ENCODE data around the gene AK5.

Gene AK5

DNA sequence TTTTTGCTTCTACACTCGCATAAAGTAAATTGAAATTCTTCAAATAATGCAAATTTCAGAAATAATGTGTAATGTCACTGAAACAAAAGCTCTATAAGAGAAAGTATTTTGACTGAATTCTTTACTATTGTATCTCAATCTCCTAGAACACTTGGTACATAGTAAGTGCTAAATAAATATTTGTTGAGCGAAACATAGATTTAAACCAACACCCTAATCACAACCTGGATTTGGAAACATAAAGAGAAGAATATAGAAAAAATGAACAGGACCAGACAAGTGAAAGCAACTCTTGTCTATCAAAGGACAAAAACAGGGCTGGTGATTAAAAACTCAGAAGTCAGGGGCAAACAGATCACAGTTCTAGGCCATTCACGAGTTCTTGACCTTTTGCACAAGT is 74.3 kb downstream of the AK5 start:
- no peak for DNase-seq

DNA sequence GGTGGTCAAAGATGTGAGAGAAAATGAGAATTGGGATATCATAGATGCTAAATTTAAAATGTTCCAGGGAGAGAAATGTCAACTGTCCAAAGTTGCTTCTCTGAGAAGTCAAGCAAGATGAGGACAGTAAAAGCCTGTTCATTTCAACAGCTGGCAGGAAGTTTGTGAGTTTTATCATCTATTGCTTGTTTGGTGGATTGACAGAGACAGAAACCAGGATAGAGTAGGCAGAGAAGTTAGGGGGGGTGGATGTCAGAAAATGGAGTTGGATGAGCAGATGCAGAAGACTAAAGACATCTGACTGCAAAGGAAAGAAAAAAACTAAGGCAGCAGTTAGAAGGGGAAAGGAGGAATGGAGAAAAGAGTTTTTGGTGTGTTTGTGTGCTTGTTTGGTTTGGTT is 78.4 kb downstream of the AK5 start:
- DNase-seq, result no peak

GRCh38 chr1:77361621-77362020 is 79.8 kb downstream of the AK5 start:
- DNase-seq, result no peak

DNA sequence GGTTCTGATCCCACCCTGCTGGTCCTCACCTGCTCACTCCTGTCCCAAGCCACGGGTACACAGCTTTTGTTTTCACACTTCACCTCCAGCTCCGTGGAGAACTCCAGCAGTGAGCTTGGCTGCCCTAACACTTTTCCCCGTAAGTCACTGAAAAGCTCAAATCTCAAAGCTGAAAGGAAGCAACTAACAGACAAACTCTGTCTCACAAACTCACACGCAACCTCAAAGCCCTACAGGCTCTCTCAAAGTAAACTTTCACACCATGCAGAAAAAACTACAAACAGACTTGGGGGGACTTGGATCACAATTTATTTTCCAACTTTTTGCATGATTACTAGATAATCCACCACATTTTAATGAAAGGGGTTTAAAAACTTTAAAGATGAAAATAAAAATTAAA is 88.3 kb downstream of the AK5 start:
- DNase-seq, result no peak

DNA sequence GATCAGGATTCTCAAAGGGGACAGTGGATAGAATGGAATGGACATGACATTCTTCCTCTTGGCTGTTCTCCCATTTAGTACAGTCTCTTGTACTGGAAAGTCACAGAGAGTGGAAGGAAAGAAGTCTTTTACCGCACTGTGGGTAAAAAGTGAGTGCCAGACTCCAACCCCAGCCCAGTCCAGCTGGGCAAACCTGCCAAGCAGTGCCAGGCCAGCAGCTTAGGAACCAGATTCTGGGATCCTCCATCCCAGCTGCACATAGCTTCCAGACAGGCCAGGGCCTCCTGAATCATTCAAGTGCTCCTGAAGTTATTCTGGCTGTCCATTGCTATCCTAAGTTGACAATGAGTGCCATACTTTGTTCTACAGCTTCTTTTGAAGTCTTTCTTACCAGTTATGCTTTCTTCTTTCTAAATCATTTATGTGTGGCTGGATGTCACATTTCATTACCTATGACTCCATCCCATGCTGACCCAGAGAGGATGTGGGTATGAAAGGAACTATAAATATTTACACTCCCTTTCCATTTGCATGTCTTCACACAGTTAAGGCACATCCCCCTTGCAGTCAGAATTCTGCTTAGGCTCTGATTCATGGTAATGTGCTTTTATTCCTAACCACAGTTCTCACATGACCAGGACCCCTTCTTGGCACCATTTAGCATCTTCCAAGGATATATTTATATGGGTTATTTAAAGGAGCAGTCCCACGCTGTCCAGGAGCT is 88.9 kb downstream of the AK5 start:
- DNase-seq, result no peak

- DNase-seq, result no peak
These were observed 89.6 kb downstream of the AK5 start for GRCh38 chr1:77371396-77371795.

DNA sequence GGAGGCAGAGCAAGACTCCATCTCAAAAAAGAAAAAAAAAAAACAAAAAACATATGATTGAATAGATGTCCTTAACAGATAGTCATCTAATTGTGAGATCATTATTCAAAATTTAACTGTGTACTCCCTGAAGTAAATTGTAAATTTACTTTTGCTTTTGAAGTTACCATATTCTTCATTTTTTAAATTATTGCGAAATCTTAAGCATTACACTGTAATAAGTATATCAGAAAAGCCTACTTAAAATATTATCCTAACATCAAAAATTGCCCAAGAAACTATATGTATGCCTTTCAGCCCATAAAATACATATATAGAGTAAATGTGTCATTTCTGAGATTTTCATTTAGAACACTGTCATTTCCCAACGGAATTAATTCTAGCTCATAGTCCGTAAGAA is 91.9 kb downstream of the AK5 start:
- DNase-seq, result no peak

DNA sequence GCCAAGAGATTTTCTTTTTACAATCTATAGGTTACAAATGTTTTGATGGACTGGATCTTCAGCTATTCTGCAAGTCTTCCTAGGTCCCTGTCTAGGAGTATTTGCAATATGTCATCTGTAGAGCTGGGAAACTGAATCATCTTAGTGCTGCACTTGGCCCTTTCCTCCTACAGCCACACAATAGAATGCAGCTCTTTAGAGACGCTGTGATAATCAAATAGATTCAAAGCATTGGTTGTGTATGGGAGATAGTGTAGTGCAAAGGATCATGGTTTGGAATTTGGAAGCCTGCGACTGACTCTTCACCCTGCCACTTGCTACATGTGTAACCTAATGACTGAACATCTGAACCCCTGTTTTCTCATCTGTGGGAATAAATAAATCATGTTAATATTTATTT is 93.7 kb downstream of the AK5 start:
- DNase-seq, result no peak

DNA sequence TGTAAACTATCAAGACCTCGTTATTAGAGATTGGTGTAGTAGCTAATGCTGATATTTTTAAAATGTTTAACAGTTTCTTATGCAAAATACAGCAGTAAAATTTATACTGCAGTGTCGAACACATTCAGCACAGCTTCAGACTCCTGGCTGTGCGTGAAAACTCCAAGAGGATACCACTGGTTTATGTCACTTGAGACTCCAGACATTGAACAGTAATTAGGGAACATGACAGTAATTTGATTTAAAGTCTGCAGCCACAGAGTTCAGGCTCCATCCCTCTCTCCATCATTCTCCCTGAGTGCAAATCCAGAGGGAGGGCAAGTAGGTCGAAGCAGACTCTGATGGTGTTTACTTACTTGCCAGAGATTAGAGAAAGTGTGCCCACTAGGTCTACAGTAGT is 94.2 kb downstream of the AK5 start:
- DNase-seq, result no peak

GRCh38 chr1:77378723-77379535 is 97.1 kb downstream of the AK5 start:
- no peak for DNase-seq

DNA sequence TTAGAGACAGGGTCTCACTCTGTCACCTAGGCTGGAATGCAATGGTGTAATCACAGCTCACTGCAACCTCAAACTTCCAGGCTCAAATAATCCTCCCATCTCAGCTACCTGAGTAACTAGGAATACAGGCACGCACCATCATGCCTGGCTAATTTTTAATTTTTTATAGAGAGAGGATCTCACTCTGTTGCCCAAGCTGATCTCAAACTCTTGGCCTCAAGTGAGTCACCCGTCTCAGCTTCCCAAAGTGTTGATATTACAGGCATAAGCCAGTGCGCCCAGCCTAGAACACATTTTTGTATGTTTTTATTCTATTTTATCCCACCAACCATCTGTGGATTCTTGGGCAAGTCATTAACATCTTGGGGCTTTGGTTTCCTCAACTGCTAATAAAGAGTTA is 100.5 kb downstream of the AK5 start:
- no peak for DNase-seq

- DNase-seq, result no peak
These were observed 101.4 kb downstream of the AK5 start for GRCh38 chr1:77383236-77383635.

DNA sequence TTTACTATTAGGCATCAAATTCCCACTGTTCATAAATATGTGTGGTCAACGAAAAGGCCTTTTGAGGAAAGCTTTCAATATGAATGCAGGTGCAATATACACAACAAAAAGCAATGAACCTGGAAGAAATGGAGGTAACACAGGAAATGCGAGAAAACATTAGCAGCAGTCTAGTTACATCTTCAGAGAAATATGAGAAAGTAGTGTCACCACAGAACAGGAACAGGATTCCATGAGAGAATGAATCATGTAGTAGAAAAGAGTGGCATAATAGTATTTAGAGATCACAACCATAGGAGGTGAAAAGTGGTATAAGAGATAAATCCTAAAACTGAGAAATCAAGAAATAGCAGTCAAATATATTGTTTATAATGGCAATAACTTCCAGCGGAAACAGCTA is 103.7 kb downstream of the AK5 start:
- no peak for DNase-seq

DNA sequence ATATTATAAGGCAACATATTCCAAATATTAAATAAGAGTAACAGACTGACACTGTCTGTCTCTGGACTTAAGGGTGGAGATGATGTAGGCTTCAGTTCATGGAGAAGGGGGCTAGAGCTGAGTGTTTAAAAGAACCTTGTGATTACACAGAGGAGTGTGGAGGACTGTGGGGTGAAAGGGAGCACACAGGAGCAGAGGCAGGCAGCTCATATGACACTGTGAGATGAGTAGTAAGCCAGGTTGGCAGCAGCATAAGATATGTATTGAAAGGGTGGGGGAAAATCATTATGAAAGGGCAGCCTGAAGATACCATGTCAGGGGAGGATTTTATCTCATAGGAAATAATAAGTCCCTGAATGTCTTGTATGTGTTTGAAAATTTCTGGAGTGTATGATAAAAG is 104.5 kb downstream of the AK5 start:
- no peak for DNase-seq

GRCh38 chr1:77387553-77387952 is 105.7 kb downstream of the AK5 start:
- DNase-seq, result no peak

DNA sequence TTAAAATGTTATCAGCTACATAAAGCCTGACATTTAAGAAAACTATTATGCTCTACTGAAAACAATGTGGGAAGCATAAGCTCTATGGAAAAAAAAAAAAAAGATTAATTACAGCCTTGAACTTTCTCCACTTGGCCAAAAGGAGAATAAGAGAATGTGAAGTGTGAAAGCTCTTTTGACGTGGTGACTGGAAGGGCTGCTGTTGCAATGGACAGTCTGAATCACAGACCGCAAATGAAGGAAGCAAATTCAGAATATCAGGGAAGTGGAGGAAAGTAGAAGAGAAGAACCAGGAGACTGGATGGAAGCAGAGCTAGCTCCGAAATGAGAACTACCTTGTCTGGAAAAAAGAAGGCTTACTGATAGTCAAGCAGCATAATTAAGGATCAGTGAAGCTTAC is 106.8 kb downstream of the AK5 start:
- no peak for DNase-seq

DNA sequence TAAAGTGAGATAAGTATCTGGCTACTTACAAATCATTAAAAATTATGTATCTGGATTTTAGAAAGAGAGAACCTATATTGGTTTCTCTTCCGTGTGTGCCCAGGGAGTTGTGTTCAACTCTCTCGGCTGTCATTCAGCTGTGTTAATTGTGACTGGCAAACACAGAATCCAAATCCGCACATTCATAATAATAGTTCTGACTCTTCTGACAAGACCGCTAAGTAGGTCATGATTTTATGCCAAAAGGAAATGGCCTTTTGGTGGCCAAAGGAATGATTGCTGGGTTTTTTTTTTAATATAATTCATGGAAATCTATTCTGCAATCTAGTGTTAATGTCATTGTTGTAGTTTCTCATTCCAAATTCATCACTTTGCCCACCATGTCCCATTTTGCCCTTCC is 110.7 kb downstream of the AK5 start:
- DNase-seq, result no peak

DNA sequence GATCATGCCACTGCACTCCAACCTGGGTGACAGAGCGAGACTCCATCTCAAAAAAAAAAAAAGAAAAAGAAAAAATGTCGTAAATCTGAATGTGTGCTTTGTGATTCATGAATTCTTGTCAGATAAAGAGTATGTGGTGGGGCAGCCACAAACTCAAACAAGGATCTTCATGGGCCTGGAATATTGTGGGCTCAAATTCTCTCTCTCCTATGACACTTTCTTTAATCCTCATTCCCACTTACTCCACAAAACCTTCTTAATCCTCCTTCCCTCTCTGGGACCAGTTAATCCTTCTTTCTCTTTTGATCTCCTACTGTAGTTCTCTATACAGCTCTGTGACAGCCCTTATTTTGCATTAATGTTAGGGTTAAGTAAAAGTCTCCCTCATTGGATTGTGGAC is 112.3 kb downstream of the AK5 start:
- DNase-seq, result no peak

- DNase-seq, result no peak
These were observed 113.2 kb downstream of the AK5 start for GRCh38 chr1:77395051-77395450.

- no peak for DNase-seq
These were observed 116.3 kb downstream of the AK5 start for GRCh38 chr1:77398152-77398551.

GRCh38 chr1:77399250-77400086 is 117.6 kb downstream of the AK5 start:
- no peak for DNase-seq

DNA sequence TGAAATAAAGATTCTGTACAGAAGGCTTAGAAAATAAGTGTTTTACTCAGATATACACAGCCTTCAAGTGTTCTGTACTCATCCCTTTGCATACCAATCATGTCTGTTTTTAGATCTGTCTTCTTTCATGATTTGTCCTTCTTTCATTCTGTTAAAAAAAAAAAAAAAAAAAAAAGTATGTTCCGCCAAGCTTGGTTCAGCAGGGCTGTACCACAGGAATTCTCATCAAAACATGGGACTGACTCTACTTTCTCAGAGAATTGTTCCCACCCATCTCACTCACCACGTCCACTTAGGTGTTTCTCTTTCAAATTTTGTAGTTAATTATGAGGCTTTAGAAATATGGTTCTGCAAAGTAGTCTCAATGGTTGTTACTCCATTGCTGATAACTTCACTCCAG is 119.0 kb downstream of the AK5 start:
- no peak for DNase-seq

GRCh38 chr1:77401384-77401783 is 119.6 kb downstream of the AK5 start:
- no peak for DNase-seq

DNA sequence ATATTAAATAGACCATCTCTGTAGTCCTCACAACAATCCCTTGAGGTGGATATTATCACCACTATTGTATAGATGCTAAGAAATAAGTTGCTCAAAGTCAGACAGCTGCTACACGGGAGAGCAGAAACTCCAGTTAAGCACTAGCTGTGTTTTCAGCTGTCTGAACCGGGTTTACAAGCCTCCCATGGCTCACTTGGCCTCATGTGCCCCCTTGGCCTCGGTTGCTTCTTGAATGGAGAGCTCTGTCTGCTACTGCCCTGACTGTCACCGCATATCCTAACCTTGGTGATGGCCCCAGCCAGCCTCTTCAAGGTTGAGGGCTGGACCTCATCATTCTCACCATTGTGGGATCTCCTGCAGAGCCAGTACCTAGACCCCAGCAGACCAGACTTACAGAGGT is 123.4 kb downstream of the AK5 start:
- DNase-seq, result no peak

Measured in T-helper 1 cell (primary cell).